Astrocyte (in vitro differentiated cells and primary cell): ENCODE results near the gene PMS1. TPM values are rescaled to one million over a fixed set of nuclear protein-coding genes. Genes with fewer than 3 reads are reported as not detected.
A peak's percentile ranks its signal among the peaks of the same experiment; 100 is the strongest.

Source experiments
- DNase-seq: peaks from one replicate; pipeline ENCODE4 v3.0.0-alpha.2; 2010; ENCODE audit warnings: low read depth
- FAIRE-seq: peaks from 2 replicates; lab custom pipeline; 2011; peaks lifted over from hg19 to GRCh38; lab: Jason Lieb, UNC
- H2AFZ ChIP-seq: 2 replicates; pipeline ENCODE4 v1.6.0; 2012; ENCODE audit warnings: low read depth, low read length, inconsistent platforms
- H3K27ac ChIP-seq: 2 replicates; pipeline ENCODE4 v1.5.1; 2011; ENCODE audit warnings: low read depth, low read length, inconsistent platforms
- H3K27me3 ChIP-seq: 2 replicates; pipeline ENCODE4 v1.6.0; 2011; ENCODE audit warnings: low read length, inconsistent platforms; ENCODE audit not compliant: insufficient read depth
- H3K36me3 ChIP-seq: 2 replicates; pipeline ENCODE4 v1.5.1; 2011; ENCODE audit warnings: low read length, inconsistent platforms; ENCODE audit not compliant: insufficient read depth
- H3K4me1 ChIP-seq: 2 replicates; pipeline ENCODE4 v1.5.1; 2011; ENCODE audit warnings: low read length, inconsistent platforms; ENCODE audit not compliant: insufficient read depth
- H3K4me2 ChIP-seq: 2 replicates; pipeline ENCODE4 v1.6.0; 2012; ENCODE audit warnings: low read length, inconsistent platforms
- H3K4me3 ChIP-seq: 2 replicates; pipeline ENCODE4 v1.5.1; 2011; ENCODE audit warnings: low read depth, mild to moderate bottlenecking, low read length, inconsistent platforms; ENCODE audit not compliant: insufficient read depth
- H3K79me2 ChIP-seq: 2 replicates; pipeline ENCODE4 v1.6.0; 2012; ENCODE audit warnings: mild to moderate bottlenecking, low read length, inconsistent platforms; ENCODE audit not compliant: insufficient read depth
- H3K9ac ChIP-seq: 2 replicates; pipeline ENCODE4 v1.6.0; 2012; ENCODE audit warnings: mild to moderate bottlenecking, low read length, inconsistent platforms
- H3K9me3 ChIP-seq: 2 replicates; pipeline ENCODE4 v1.5.1; 2012; ENCODE audit warnings: low read depth, mild to moderate bottlenecking, low read length, inconsistent platforms; ENCODE audit not compliant: insufficient read depth
- H4K20me1 ChIP-seq: 2 replicates; pipeline ENCODE4 v1.6.0; 2012; ENCODE audit warnings: low read length, inconsistent platforms; ENCODE audit not compliant: insufficient read depth
- H3K27ac Mint-ChIP-seq: one replicate; pipeline ENCODE4 v1.8.0; 2021; ENCODE audit warnings: mild to moderate bottlenecking, mixed read lengths; ENCODE audit not compliant: unreplicated experiment
- H3K27me3 Mint-ChIP-seq: one replicate; pipeline ENCODE4 v1.8.0; 2021; ENCODE audit warnings: low read depth, mixed read lengths; ENCODE audit not compliant: unreplicated experiment
- H3K36me3 Mint-ChIP-seq: one replicate; pipeline ENCODE4 v1.8.0; 2021; ENCODE audit warnings: low read depth, mixed read lengths; ENCODE audit not compliant: unreplicated experiment
- H3K4me1 Mint-ChIP-seq: one replicate; pipeline ENCODE4 v1.8.0; 2021; ENCODE audit warnings: low read depth, mixed read lengths; ENCODE audit not compliant: unreplicated experiment
- H3K4me3 Mint-ChIP-seq: one replicate; pipeline ENCODE4 v1.8.0; 2021; ENCODE audit warnings: mild to moderate bottlenecking, moderate library complexity, mixed read lengths; ENCODE audit not compliant: unreplicated experiment
- H3K9me3 Mint-ChIP-seq: one replicate; pipeline ENCODE4 v1.8.0; 2021; ENCODE audit warnings: mild to moderate bottlenecking, mixed read lengths; ENCODE audit not compliant: unreplicated experiment
- CTCF ChIP-seq: IDR thresholded peaks from 2 replicates; pipeline ENCODE4 v1.5.1; 2011; ENCODE audit warnings: low read depth, mild to moderate bottlenecking, inconsistent platforms, low read length, moderate library complexity; ENCODE audit not compliant: insufficient read depth
- EZH2 ChIP-seq: IDR thresholded peaks from 2 replicates; pipeline ENCODE4 v1.6.1; 2012; ENCODE audit warnings: mild to moderate bottlenecking, low read length, inconsistent platforms; ENCODE audit not compliant: insufficient read depth
- total RNA-seq: library from RNA; stranded (reverse); gene quantifications from 2 replicates; pipeline ENCODE4 v1.2.1, GENCODE V29; 2021

Gene PMS1
- total RNA-seq, 1 donor from 2014 or later: 27.5 TPM

GRCh38 chr2:189762551-189763298 lies 21.5 kb upstream of the PMS1 start, which contains the start of gene OSGEPL1:
TSS of gene OSGEPL1 (minus strand) at chr2:189762792. CDS start at chr2:189761640, 1,152 bp downstream.
- H3K4me1 ChIP-seq: peaks cover 4% of the 10 kb centered on the region
- H3K9me3 ChIP-seq: no peaks in the 10 kb centered on the region
- peak within 1 kb of the TSS; percentile 97 for H3K4me3 Mint-ChIP-seq
- H3K79me2 ChIP-seq: no peaks in the 10 kb centered on the region
- FAIRE-seq (no peak), DNase-seq (peak; percentile 88)
- H3K27me3 Mint-ChIP-seq: no peaks in the 10 kb centered on the region
- peak within 1 kb of the TSS; percentile 85 for H3K9ac ChIP-seq
- H3K36me3 ChIP-seq: peaks cover 8% of the 10 kb centered on the region
- no peaks in the 10 kb centered on the region for H4K20me1 ChIP-seq
- H3K4me1 Mint-ChIP-seq: peaks cover 2% of the 10 kb centered on the region
- peak within 1 kb of the TSS; percentile 77 for H3K27ac Mint-ChIP-seq
- H3K36me3 Mint-ChIP-seq: peaks cover 3% of the 10 kb centered on the region
- peak within 1 kb of the TSS; percentile 97 for H3K4me2 ChIP-seq
- peak within 1 kb of the TSS; percentile 99 for H2AFZ ChIP-seq
- H3K9me3 Mint-ChIP-seq: no peaks in the 10 kb centered on the region
- H3K4me3 ChIP-seq: peak within 1 kb of the TSS; percentile 98
- H3K27me3 ChIP-seq: no peaks in the 10 kb centered on the region
- H3K27ac ChIP-seq: peak within 1 kb of the TSS; percentile 78
- TF ChIP-seq CTCF: peak; percentile 61
- no peak for TF ChIP-seq EZH2

GRCh38 chr2:189763908-189764661 lies 20.2 kb upstream of the PMS1 start:
- Histone ChIP-seq H3K79me2 (no peaks in the 10 kb centered on the region), H3K9ac (no peak overlapping the region), H3K4me1 (peaks cover 4% of the 10 kb centered on the region), H2AFZ (no peak overlapping the region), H3K4me3 (no peak overlapping the region), H3K9me3 (no peaks in the 10 kb centered on the region), H3K4me2 (no peak overlapping the region), H4K20me1 (no peaks in the 10 kb centered on the region), H3K27me3 (no peaks in the 10 kb centered on the region), H3K36me3 (peaks cover 8% of the 10 kb centered on the region), H3K27ac (no peak overlapping the region)
- peaks cover 2% of the 10 kb centered on the region for H3K4me1 Mint-ChIP-seq
- FAIRE-seq: no peak
- H3K27ac Mint-ChIP-seq: no peak overlapping the region
- TF ChIP-seq CTCF (no peak), EZH2 (no peak)
- H3K36me3 Mint-ChIP-seq: peaks cover 3% of the 10 kb centered on the region
- H3K9me3 Mint-ChIP-seq: no peaks in the 10 kb centered on the region
- DNase-seq: no peak
- H3K27me3 Mint-ChIP-seq: no peaks in the 10 kb centered on the region
- H3K4me3 Mint-ChIP-seq: no peak overlapping the region
